ENCODE results near the gene SSH2. TPM values are rescaled to one million over a fixed set of nuclear protein-coding genes. Genes with fewer than 3 reads are reported as not detected.
"Not testable (repeated sequence)": the region's sequence is repeated elsewhere in the genome, so short reads cannot be mapped to it uniquely, and the experiment has no call there.

Gene SSH2
- total RNA-seq, 1 donor from 2014 or later = 74.8 TPM

GRCh38 chr17:29787995-29788394 is 142.0 kb downstream of the SSH2 start:
- DNase-seq (ENCODE audit: extremely low read depth, low read depth, low spot score) = no peak

GRCh38 chr17:29782917-29783316 is 147.1 kb downstream of the SSH2 start:
- DNase-seq (ENCODE audit: extremely low read depth, low read depth, low spot score) = no peak

- not testable (repeated sequence) for DNase-seq (ENCODE audit: extremely low read depth, low read depth, low spot score)
Observed at GRCh38 chr17:29779812-29780190, 150.2 kb downstream of the SSH2 start.

- DNase-seq (ENCODE audit: extremely low read depth, low read depth, low spot score) = no peak
Observed at GRCh38 chr17:29778956-29779811, 150.8 kb downstream of the SSH2 start.

DNA sequence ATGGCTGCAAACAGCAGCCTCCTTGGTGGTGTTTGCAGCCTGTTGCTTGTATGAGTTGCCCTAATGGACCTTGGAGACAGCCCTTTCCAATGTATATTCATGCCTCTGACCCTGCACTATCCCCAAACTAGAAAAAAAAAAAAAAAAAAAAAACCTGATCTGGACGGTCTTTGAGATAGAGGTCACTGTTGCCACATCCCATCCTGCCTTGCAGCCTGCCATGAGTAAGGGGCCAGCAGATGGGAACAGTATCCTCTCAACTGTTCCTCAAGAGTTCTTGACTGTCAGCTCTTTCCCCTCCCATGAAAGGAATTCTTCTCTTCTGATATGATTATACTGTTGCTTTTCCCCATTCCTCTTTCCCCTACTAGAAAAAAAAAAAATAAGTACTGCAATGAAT is 152.4 kb downstream of the SSH2 start:
- no peak for DNase-seq (ENCODE audit: extremely low read depth, low read depth, low spot score)

GRCh38 chr17:29776026-29776425 is 154.0 kb downstream of the SSH2 start:
- no peak for DNase-seq (ENCODE audit: extremely low read depth, low read depth, low spot score)

DNA sequence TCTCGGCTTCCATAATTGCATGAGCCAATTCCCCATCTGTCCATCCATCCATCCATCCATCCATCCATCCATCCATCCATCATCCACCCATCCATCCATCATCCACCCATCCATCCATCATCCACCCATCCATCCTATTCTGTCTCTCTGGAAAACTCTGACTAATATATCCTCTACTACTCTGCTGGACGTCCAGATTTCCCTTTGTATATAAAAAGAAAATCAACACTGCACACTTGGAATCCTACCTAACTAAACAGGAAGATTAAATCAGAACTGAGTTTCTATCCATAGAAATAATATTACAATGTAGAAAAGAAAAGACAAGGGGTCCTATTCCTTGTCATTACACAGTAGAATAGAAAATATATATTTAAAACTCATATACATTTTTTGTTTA is 157.0 kb downstream of the SSH2 start:
- DNase-seq (ENCODE audit: extremely low read depth, low read depth, low spot score) = no peak

DNA sequence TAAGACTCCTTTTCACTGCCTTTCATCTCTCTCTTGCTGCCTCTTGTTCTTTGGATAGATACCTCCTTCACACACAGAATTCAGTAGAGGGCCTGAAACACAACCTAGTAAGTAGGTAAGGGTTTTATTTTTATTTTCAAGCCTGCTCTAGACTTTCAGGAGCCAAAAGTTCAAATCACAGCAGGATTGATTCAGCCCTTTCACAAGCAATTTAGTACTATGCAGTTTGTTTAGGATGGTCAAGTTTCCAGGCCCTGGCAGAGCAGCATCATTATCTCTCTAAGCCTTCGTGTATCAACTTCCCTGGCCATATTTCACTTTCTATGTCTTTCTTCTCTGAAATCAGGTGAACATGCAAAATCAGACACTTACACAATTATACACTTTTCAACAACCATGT is 158.5 kb downstream of the SSH2 start:
- DNase-seq (ENCODE audit: extremely low read depth, low read depth, low spot score) = no peak

DNA sequence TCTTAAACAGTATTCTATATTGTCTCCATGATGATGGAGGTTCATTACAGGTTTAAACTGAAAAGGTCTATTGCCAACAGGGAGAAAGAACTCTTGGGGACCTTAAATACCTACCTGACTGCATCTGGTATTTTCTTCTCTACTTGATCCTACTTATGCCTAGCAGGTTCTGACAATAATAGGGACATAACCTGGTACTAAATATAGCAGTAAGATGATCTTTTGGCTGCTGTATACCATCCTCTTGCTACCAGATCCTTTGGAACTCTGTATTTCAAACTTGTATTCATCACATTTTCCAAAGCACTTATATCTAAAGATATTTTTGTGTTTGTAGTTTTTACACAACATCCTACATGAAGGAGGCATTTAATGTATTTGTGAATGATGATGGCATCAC is 160.8 kb downstream of the SSH2 start:
- no peak for DNase-seq (ENCODE audit: extremely low read depth, low read depth, low spot score)

DNA sequence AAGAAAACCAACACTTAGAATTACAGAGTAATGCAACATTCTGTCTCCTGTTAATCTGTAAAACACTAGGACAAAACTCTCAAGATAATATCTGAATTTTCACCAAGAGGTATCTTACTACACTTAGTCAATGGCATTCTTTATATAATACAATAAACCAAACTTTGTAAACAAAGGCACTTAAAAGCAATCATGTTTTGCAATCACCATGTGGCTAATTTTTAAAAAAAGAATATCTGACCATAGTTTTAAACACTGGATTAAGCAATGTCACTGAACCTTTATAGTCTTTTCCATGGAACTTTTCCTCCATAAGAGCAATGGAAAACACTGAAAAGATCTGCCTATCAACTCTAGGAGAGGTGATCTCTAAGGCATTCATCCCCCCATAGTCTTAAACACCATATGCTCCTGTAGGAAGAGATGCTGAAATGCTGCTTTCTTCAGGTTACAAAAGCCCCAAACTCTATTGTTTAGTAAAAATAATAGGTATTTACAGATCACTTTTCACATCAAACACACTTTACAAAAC is 163.2 kb downstream of the SSH2 start:
- DNase-seq (ENCODE audit: extremely low read depth, low read depth, low spot score) = no peak

DNA sequence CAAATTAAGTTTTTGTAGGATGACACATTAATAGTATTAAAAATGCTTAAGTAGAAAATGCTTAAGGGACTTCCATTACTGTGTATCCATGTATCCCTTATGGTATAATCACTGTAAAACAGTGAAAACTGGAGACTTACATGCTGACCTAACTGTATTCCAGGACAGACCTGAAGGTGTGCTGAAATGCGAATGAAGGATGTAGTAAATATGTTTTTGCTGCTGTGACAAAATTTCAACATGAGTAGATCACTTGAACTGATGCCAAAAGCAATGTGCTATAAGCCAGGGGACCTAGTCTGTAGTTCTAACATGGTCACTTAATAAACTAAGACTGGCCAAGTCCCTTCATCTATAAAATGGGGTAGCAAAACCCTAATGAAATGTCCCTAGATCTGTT is 165.3 kb downstream of the SSH2 start:
- DNase-seq (ENCODE audit: extremely low read depth, low read depth, low spot score) = no peak

DNA sequence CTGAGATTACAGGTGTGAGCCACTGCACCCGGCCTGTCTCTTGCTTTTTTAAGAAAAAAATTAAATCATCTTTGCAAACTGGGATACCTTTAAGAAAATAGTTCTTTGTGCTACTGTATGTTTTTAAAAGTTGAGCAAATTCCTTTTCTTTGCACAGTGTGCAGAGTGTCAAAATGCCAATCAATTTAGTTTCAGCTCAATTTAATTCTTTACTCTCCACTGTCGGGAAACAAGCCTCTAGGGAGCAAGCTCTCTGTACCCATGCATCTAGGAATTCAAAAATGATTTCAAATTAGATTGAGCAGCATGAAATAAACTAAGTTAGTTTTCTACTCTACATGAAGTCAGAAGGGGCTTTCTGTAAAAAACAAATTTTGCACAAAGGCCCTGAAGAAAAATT is 165.8 kb downstream of the SSH2 start:
- DNase-seq (ENCODE audit: extremely low read depth, low read depth, low spot score) = no peak

- no peak for DNase-seq (ENCODE audit: extremely low read depth, low read depth, low spot score)
Observed at GRCh38 chr17:29763273-29763672, 166.8 kb downstream of the SSH2 start.

DNA sequence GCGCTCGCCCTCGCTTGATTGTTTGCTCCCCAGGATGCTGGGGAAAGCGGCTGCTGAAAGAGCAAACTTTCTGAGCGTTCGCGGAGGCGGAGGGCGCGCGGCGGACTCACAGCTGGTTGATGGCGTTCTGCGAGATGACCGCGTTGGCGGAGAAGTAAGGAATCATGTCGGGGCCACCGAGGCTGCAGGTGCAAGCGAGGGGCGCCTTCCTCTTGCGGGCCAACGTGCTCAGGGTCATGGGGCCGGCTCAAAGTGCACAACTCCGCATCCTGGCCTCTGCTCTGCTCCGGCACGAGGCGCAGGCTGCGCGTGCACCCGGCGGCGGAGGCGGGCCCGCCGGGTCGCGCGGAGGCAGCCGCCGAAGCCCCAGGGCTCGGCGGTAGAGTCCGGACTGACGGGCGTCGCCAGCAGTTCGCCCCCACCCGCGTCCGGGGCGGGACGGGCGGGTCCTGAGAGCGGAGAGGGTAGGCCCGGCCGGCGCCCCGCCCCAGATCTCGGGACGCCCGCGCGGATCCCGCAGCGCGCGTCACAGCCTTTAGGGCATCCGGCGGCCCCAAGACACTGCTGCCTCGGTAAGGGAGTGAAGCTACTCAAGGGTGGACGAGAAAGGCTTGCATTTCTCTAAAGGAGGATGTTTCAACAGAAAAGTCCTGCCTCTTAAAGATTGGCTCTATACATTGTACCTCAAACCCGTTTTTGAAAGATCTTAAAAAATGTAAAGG is 168.8 kb downstream of the SSH2 start:
- DNase-seq (ENCODE audit: extremely low read depth, low read depth, low spot score) = no peak

GRCh38 chr17:29760279-29761039 is 169.6 kb downstream of the SSH2 start:
- no peak for DNase-seq (ENCODE audit: extremely low read depth, low read depth, low spot score)

- DNase-seq (ENCODE audit: extremely low read depth, low read depth, low spot score) = no peak
Observed at GRCh38 chr17:29758255-29758654, 171.8 kb downstream of the SSH2 start.

- DNase-seq (ENCODE audit: extremely low read depth, low read depth, low spot score) = no peak
Observed at GRCh38 chr17:29757788-29758187, 172.2 kb downstream of the SSH2 start.

- DNase-seq (ENCODE audit: extremely low read depth, low read depth, low spot score) = no peak
Observed at GRCh38 chr17:29753845-29754439, 176.1 kb downstream of the SSH2 start.

DNA sequence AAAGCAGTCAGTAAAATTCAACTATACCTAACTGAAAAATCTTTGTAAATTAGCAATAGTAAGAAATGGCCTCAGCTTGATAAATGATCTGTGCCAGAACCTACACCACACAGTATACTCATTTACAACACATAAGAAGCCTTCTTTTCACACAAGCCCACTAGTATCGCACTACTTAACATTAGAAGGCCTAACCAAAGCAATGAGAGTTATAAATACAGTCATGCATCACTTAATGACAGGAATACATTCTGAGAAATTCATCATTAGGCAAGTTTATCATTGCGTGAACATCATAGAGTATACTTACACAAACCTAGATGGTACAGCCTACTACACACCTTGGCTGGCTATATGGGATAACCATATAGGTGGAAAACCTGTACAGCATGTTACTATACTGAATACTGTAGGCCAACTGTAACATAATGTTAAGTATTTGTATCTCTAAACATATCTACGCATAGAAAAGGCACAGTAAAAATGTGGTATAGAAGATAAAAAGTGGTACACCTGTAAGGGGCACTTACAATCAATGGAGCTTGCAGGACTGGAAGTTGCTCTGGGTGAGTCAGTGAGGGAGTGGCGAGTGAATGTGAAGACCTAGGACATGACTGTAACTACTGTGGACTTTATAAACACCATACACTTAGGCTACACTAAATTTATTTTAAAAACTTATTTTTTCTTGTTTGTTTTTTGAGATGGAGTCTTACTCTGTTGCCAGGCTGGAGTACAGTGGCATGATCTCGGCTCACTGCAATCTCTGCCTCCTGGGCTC is 180.8 kb downstream of the SSH2 start:
- DNase-seq (ENCODE audit: extremely low read depth, low read depth, low spot score) = no peak

GRCh38 chr17:29748400-29748799 is 181.6 kb downstream of the SSH2 start:
- DNase-seq (ENCODE audit: extremely low read depth, low read depth, low spot score) = no peak
